CD4-positive, alpha-beta T cell treated with Interleukin-21 for 1 hour (primary cell): ENCODE measurements around the gene NRGN.
A peak's percentile ranks its signal among the peaks of the same experiment; 100 is the strongest.

Experiments used
- DNase-seq: peaks from one replicate; pipeline ENCODE4 v3.0.0-alpha.2; 2020

NRGN gene

DNA sequence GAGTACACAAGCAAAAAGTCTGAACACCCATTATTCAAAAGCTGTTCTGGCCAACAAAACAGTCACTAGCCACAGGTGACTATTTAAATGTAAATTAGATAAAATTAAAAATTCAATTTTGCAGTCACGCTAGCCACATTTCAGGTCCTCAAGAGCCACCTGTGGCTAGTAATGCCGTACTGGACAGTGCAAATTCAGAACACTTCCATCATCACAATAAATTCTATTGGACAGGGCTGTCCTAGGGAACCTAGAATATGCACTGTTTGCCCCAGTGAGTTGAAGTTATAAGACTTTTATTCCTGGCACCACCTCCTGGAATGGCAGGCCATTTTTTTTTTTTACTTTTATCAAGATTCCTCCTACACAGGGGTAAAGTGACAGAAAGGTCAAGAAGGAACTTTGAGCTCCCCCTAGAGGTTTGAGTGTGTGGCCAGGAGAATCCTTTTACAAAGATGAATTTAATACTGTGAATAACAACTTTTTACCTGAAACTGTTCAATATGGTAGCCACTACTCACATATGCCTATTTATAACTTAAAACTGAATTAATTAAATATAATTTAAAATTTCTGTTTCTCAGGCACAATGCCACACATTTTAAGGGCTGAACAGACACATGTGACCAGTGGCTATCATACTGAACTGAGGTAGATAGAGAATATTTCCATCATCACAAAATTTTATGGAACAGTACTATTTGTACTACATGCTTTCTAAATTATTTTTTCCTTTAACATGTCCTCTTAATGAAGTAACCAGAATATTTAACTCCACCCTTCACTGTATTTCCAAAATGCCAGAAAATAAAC, 53.9 kb downstream of the NRGN start:
- peak; percentile 64 for DNase-seq

DNA sequence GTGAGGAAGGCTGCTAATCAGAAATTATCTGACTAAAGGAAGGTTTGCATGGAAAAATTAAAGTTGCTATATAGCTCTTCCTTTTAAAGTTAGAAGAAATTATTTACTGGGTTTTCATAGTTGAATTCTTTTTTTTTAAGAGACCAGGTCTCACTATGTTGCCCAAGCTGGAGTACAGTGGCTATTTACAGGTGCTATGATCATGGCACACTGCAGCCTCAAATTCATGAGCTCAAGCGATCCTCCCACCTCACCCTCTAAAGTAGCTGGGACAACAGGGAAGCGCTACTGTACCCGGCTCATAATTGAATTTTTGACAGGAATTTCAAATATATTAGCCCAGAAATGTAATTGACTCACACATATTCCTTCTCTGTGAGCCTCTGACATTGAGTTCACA, 56.6 kb downstream of the NRGN start:
- DNase-seq = no peak
